ENCODE results near the gene OTUD4.
A peak's percentile ranks its signal among the peaks of the same experiment; 100 is the strongest.

Gene OTUD4

DNA sequence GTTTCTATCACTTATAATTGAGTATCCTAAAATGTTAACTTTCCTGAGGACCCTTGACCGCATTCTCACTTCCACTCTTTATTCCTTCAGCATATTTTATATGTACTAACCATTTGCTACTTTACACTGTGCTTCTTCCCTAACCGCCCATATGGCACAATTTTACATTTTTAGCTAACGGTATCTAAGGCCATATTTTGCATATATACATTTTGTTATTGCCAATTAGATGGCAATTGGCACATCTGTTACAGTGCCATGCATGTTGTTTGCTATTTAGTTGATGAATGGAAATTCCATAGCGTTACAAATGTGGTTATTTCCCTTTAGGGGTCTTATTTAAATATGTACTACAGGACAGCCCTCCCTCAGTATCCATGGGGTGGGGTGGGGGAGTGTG lies 20.0 kb upstream of the OTUD4 start:
- TF ChIP-seq, protein P1, sequence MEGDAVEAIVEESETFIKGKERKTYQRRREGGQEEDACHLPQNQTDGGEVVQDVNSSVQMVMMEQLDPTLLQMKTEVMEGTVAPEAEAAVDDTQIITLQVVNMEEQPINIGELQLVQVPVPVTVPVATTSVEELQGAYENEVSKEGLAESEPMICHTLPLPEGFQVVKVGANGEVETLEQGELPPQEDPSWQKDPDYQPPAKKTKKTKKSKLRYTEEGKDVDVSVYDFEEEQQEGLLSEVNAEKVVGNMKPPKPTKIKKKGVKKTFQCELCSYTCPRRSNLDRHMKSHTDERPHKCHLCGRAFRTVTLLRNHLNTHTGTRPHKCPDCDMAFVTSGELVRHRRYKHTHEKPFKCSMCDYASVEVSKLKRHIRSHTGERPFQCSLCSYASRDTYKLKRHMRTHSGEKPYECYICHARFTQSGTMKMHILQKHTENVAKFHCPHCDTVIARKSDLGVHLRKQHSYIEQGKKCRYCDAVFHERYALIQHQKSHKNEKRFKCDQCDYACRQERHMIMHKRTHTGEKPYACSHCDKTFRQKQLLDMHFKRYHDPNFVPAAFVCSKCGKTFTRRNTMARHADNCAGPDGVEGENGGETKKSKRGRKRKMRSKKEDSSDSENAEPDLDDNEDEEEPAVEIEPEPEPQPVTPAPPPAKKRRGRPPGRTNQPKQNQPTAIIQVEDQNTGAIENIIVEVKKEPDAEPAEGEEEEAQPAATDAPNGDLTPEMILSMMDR (IDR thresholded peaks at IDR 0.05; ENCODE audit: poor library complexity, severe bottlenecking), result no peak
- ATAC-seq (ENCODE audit: low read depth) (no peak), DNase-seq (ENCODE audit: low spot score) (no peak)
- no peaks in the 10 kb centered on the region for H3K36me3 ChIP-seq (ENCODE audit: low read depth)
- no peak overlapping the region for H3K4me3 ChIP-seq (ENCODE audit: severe bottlenecking)
- no peaks in the 10 kb centered on the region for H3K27me3 ChIP-seq (ENCODE audit: insufficient read depth, poor library complexity, severe bottlenecking)
- H3K27ac ChIP-seq (ENCODE audit: poor library complexity, severe bottlenecking), result no peak overlapping the region
- H3K9me3 ChIP-seq (ENCODE audit: severe bottlenecking), result no peaks in the 10 kb centered on the region
- H3K4me1 ChIP-seq (ENCODE audit: insufficient read depth, poor library complexity, severe bottlenecking), result peaks cover 5% of the 10 kb centered on the region

DNA sequence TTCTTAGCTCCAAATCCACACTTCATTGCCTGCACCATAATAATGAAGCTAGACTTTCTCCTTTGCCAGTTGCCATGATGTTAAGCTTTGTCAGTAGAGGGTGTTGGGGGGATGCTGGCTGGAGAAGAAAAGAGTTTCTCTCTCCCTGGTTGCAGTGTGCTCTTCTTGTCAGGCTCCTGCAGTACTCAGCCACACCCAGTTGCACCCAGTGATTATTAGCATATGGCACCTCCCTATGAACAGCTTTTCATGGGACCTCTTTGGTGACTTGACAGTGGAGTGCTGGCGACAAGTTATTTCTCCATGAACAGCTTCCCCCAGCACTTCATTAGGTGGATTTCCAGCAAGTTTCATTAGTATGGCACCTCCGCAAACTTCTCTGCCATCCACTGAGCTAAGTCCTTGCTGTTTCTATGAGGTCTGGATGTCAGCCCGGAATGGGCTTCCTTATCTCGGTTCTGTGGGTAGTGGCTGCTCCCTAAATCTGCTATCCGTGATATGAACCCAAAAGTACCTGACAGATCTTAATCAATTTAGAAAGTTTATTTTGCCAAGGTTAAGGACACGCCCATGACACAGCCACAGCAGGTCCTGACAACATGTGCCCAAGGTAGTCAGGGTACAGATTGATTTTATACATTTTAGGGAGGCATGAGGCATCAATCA lies 18.8 kb upstream of the OTUD4 start:
- no peak for DNase-seq (ENCODE audit: low spot score)
- TF ChIP-seq, protein P1 (IDR thresholded peaks at IDR 0.05; ENCODE audit: poor library complexity, severe bottlenecking), result no peak
- Histone ChIP-seq H3K4me3 (ENCODE audit: severe bottlenecking) (no peak overlapping the region), H3K27me3 (ENCODE audit: insufficient read depth, poor library complexity, severe bottlenecking) (no peaks in the 10 kb centered on the region), H3K9me3 (ENCODE audit: severe bottlenecking) (no peaks in the 10 kb centered on the region), H3K4me1 (ENCODE audit: insufficient read depth, poor library complexity, severe bottlenecking) (peaks cover 10% of the 10 kb centered on the region), H3K36me3 (ENCODE audit: low read depth) (no peaks in the 10 kb centered on the region), H3K27ac (ENCODE audit: poor library complexity, severe bottlenecking) (no peak overlapping the region)
- ATAC-seq (ENCODE audit: low read depth), result no peak

DNA sequence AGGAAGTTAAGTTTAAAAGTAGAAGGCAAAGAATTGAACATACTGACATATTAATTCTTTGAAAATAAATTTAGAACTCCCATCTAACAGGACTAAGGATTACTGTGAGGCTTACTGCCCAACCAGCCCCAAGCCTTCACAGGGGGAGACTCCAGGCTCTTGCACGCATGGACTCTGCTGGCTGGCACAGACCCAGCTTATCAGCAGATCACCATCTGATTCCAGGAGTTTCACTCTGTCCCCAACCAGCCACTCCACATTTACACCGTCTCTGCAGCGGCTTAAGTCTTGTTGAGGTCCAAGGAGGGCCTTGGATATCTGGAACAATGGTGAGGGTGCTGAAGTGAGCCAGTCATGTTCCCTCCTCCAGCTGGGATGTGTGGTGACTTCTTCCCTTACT lies 16.4 kb upstream of the OTUD4 start:
- TF ChIP-seq, protein P1 (IDR thresholded peaks at IDR 0.05; ENCODE audit: poor library complexity, severe bottlenecking), result no peak
- DNase-seq (ENCODE audit: low spot score) (no peak), ATAC-seq (ENCODE audit: low read depth) (no peak)
- Histone ChIP-seq H3K27me3 (ENCODE audit: insufficient read depth, poor library complexity, severe bottlenecking) (no peaks in the 10 kb centered on the region), H3K36me3 (ENCODE audit: low read depth) (no peaks in the 10 kb centered on the region), H3K9me3 (ENCODE audit: severe bottlenecking) (no peaks in the 10 kb centered on the region), H3K4me3 (ENCODE audit: severe bottlenecking) (no peak overlapping the region), H3K4me1 (ENCODE audit: insufficient read depth, poor library complexity, severe bottlenecking) (peaks cover 10% of the 10 kb centered on the region), H3K27ac (ENCODE audit: poor library complexity, severe bottlenecking) (peak overlapping the region; percentile 72)

DNA sequence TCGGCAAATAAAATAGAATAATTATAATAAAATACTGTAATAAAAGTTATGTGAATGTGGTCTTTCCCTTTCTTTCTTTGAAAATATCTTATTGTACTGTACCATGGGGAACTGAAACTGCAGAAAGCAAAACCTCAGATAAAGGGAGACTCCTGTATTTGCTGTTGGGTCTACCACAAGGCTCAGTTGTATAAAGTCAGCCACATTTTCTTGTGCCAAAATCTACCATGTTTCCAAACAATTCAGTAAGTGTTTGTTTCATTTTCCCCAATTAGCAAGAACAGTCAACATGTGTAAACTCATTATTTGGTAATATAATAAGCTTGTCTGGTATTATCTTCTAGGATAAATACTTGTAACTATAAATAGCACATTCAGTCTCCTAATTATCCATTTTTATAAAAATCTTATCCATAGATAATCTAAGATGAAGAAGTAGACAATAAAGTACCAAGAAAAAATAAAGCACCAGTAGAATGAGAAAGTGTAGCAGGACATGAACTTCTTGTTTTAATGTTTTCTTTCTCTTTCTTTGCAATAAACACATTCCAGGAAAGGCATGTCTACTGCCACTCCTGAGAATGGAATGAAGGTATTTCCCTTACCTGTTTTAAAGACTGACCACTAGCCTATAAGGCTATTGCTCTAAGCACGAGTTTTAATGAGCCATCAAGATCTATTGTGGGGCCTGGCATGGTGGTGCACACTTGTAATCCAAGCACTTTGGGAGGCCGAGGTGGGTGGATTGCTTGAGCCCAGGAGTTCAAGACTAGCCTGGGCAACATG lies 15.0 kb upstream of the OTUD4 start:
- peak; percentile 99 for ATAC-seq (ENCODE audit: low read depth)
- Histone ChIP-seq H3K27me3 (ENCODE audit: insufficient read depth, poor library complexity, severe bottlenecking) (no peaks in the 10 kb centered on the region), H3K4me1 (ENCODE audit: insufficient read depth, poor library complexity, severe bottlenecking) (peaks cover 10% of the 10 kb centered on the region), H3K9me3 (ENCODE audit: severe bottlenecking) (no peaks in the 10 kb centered on the region), H3K4me3 (ENCODE audit: severe bottlenecking) (no peak overlapping the region), H3K36me3 (ENCODE audit: low read depth) (no peaks in the 10 kb centered on the region), H3K27ac (ENCODE audit: poor library complexity, severe bottlenecking) (peak overlapping the region; percentile 72)
- TF ChIP-seq, protein P1 (IDR thresholded peaks at IDR 0.05; ENCODE audit: poor library complexity, severe bottlenecking), result no peak
- no peak for DNase-seq (ENCODE audit: low spot score)

DNA sequence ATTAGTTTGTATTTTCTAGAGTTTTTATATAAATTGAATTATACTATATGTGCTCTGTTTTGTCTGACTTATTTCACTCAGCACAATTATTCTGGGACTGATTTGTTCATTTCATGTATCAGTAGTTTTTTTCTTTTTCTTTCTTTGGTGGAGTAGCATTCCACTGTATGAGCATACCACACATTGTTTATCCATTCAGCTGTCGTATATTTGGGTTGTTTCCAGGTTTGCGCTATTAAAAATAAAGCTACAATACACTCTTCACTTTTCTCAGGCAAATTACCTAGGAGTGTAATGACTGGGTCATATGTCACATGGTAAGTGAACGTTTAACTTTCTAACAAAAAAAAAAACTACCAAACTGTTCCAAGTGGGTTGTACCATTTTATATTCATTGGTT lies 9.6 kb upstream of the OTUD4 start:
- Histone ChIP-seq H3K9me3 (ENCODE audit: severe bottlenecking) (no peaks in the 10 kb centered on the region), H3K4me3 (ENCODE audit: severe bottlenecking) (no peak overlapping the region), H3K36me3 (ENCODE audit: low read depth) (no peaks in the 10 kb centered on the region), H3K27ac (ENCODE audit: poor library complexity, severe bottlenecking) (no peak overlapping the region), H3K4me1 (ENCODE audit: insufficient read depth, poor library complexity, severe bottlenecking) (peaks cover 2% of the 10 kb centered on the region), H3K27me3 (ENCODE audit: insufficient read depth, poor library complexity, severe bottlenecking) (no peaks in the 10 kb centered on the region)
- TF ChIP-seq, protein P1 (IDR thresholded peaks at IDR 0.05; ENCODE audit: poor library complexity, severe bottlenecking), result no peak
- ATAC-seq (ENCODE audit: low read depth) (no peak), DNase-seq (ENCODE audit: low spot score) (no peak)
